Activated CD8-positive, alpha-beta T cell treated with anti-CD3 and anti-CD28 coated beads for 36 hours (primary cell): Measurements from ENCODE around the gene ZDHHC1. TPM values are rescaled to one million over a fixed set of nuclear protein-coding genes. Genes with fewer than 3 reads are reported as not detected.

Experiments
- ATAC-seq: fragments of 200-7000 bp; cut with Tn5 transposase; one replicate; pipeline ENCODE4 v1.10.0; 2021; ENCODE audit warnings: mild to moderate bottlenecking, moderate library complexity
- CTCF ChIA-PET: fragments of 350-600 bp; sonication (Branson Sonifier 250); formaldehyde crosslinking; loops from one replicate; lab custom pipeline; 2021; ENCODE audit warnings: antibody characterized with exemption; lab: Charles Lee
- POLR2A ChIA-PET: fragments of 350-600 bp; sonication (Branson Sonifier 250); formaldehyde crosslinking; loops from one replicate; lab custom pipeline; 2021; ENCODE audit warnings: antibody characterized with exemption; lab: Charles Lee
- DNase-seq: peaks from one replicate; pipeline ENCODE4 v3.0.0-alpha.2; 2020
- H3K27ac Mint-ChIP-seq: one replicate; pipeline ENCODE4 v1.8.0; 2021; ENCODE audit warnings: mild to moderate bottlenecking, mixed read lengths
- H3K27me3 Mint-ChIP-seq: one replicate; pipeline ENCODE4 v1.8.0; 2021; ENCODE audit warnings: mixed read lengths
- H3K36me3 Mint-ChIP-seq: one replicate; pipeline ENCODE4 v1.8.0; 2021; ENCODE audit warnings: low read depth, mixed read lengths
- H3K4me1 Mint-ChIP-seq: one replicate; pipeline ENCODE4 v1.8.0; 2021; ENCODE audit warnings: low read depth, mixed read lengths
- H3K4me3 Mint-ChIP-seq: one replicate; pipeline ENCODE4 v1.8.0; 2021; ENCODE audit warnings: mild to moderate bottlenecking, moderate library complexity, mixed read lengths
- H3K9me3 Mint-ChIP-seq: one replicate; pipeline ENCODE4 v1.8.0; 2021; ENCODE audit warnings: mixed read lengths
- intact Hi-C: fragments of 100-400 bp; cut with micrococcal nuclease; formaldehyde crosslinking; loops from one replicate; pipeline ENCODE4 v1.10.0; 2022
- total RNA-seq, 2 experiments: library from RNA; stranded (reverse); gene quantifications; one replicate each; pipeline ENCODE4 v1.2.3, GENCODE V29; 2021
- TF ChIP-seq, protein P1 (sequence below): fragments of 200-600 bp; IDR thresholded peaks from one replicate; pipeline ENCODE4 v1.8.0; 2022; ENCODE audit warnings: antibody characterized with exemption, mild to moderate bottlenecking

The ZDHHC1 gene
- total RNA-seq, 2 experiments from 2014 or later, result 0.54 to 0.60 TPM

- H3K36me3 Mint-ChIP-seq, result no peaks in the 10 kb centered on the region
- intact Hi-C loops, result no loop called here
- ChIA-PET POLR2A (no interaction called here), CTCF (interaction anchor here (0.6 to 2.1 kb wide), 6 partner anchors 9 to 236 kb away, joined by 3 to 10 read pairs (median 4); partner anchors contain the start of genes KCTD19 and LRRC36)
- ATAC-seq (no peak), DNase-seq (no peak)
- no peak overlapping the region for H3K27ac Mint-ChIP-seq
- H3K9me3 Mint-ChIP-seq, result no peaks in the 10 kb centered on the region
- TF ChIP-seq, protein P1, sequence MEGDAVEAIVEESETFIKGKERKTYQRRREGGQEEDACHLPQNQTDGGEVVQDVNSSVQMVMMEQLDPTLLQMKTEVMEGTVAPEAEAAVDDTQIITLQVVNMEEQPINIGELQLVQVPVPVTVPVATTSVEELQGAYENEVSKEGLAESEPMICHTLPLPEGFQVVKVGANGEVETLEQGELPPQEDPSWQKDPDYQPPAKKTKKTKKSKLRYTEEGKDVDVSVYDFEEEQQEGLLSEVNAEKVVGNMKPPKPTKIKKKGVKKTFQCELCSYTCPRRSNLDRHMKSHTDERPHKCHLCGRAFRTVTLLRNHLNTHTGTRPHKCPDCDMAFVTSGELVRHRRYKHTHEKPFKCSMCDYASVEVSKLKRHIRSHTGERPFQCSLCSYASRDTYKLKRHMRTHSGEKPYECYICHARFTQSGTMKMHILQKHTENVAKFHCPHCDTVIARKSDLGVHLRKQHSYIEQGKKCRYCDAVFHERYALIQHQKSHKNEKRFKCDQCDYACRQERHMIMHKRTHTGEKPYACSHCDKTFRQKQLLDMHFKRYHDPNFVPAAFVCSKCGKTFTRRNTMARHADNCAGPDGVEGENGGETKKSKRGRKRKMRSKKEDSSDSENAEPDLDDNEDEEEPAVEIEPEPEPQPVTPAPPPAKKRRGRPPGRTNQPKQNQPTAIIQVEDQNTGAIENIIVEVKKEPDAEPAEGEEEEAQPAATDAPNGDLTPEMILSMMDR, result no peak
- peaks cover 28% of the 10 kb centered on the region for H3K27me3 Mint-ChIP-seq
- H3K4me1 Mint-ChIP-seq, result peaks cover 4% of the 10 kb centered on the region
- H3K4me3 Mint-ChIP-seq, result no peak overlapping the region
Observed at GRCh38 chr16:67391424-67392300, 24.6 kb downstream of the ZDHHC1 start.

DNA sequence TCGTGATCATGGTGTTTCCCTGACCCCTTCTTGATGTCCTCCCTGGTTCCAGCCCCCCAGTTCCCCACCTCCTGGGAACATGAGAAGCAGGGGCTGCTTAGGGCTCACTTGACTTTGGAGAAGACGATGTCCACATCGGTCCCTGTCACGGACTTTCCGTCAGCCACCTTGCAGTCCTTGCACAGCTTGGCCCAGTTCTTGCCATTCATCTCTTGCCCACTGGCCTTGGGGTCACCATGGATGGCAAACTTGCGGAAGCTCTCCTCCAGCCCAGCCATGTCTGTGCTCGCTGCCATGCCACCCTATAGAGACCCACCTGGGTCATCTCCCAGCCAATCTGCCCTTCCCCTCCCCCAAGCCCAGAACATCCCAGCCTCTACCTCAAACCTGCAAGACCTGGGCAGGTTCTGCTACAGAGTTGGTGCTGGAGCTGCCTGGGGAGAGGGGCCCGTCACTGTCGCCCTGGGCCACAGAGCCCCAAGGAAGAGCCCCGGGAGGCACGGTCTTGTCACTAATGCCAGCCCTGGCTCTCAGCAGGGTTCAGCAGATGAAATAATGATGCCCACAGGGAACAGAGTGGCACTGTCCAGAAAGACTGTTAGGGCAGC lies 25.4 kb downstream of the ZDHHC1 start:
- ChIA-PET CTCF (interaction anchor here (1.5 to 2.6 kb wide), 3 partner anchors 8 to 65 kb away, joined by 4 to 13 read pairs (median 4); partner anchors contain the start of genes KCTD19 and LRRC36), POLR2A (interaction anchor here (0.6 kb wide), 1 partner anchor 183 kb away, joined by 3 read pairs; no protein-coding TSS in a partner anchor)
- ATAC-seq, result no peak
- no peaks in the 10 kb centered on the region for H3K36me3 Mint-ChIP-seq
- H3K4me1 Mint-ChIP-seq, result peaks cover 4% of the 10 kb centered on the region
- TF ChIP-seq, protein P1, result no peak
- H3K9me3 Mint-ChIP-seq, result no peaks in the 10 kb centered on the region
- peaks cover 28% of the 10 kb centered on the region for H3K27me3 Mint-ChIP-seq
- H3K27ac Mint-ChIP-seq, result no peak overlapping the region
- intact Hi-C loops, result no loop called here
- DNase-seq, result no peak
- no peak overlapping the region for H3K4me3 Mint-ChIP-seq

DNA sequence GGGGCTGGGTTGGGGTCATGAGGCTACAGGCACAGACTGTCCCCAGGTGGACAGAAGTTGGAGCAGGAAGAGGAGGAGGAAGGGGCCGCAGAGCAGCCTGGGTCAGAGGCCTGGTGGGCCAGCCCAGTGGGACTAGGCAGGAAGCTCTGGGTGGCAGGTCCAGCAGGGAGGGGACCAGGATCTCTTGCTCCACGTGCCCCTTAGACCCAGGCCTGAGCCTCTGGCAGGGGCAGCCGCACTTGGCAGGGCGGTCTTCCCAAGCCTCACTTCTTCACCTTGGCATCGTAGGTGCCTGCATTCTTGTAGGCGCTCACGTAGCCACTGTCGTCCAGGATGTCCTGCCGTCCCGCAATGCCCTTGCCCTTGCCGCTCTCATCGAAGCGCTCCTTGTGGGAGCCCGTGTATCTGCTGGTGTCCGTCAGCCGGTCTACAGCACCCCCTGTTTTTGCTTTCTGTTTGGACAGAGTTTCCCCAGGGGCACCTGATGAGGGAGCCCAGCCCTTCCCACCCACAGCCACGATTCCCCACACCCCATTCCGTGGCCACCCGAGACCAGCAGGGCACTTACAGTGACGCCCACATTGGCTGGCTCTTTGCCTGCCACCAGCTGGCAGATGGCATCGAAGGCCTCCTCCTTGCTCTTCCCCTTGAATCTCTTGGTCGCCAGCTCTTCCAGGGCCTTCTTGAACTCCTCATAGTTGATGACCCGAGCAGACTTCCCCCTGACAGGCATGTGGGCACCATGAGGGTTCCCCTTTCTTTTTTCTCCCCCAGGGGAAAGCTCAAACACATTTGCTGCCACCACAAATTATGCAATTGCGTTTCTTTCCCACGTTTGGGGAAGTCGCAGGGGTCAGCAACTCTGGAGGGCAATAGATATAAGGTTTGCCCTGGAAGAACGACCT lies 26.1 kb downstream of the ZDHHC1 start:
- Mint-ChIP-seq H3K27me3 (peaks cover 20% of the 10 kb centered on the region), H3K4me3 (no peak overlapping the region), H3K36me3 (no peaks in the 10 kb centered on the region), H3K4me1 (peaks cover 11% of the 10 kb centered on the region), H3K9me3 (no peaks in the 10 kb centered on the region), H3K27ac (no peak overlapping the region)
- ChIA-PET POLR2A (interaction anchor here (0.6 kb wide), 1 partner anchor 182 kb away, joined by 3 read pairs; no protein-coding TSS in a partner anchor), CTCF (interaction anchor here (1.0 to 2.6 kb wide), 5 partner anchors 9 to 64 kb away, joined by 3 to 13 read pairs (median 4); partner anchors contain the start of genes KCTD19 and LRRC36)
- ATAC-seq, result no peak
- DNase-seq, result no peak
- TF ChIP-seq, protein P1, result no peak
- intact Hi-C loops, result no loop called here

DNA sequence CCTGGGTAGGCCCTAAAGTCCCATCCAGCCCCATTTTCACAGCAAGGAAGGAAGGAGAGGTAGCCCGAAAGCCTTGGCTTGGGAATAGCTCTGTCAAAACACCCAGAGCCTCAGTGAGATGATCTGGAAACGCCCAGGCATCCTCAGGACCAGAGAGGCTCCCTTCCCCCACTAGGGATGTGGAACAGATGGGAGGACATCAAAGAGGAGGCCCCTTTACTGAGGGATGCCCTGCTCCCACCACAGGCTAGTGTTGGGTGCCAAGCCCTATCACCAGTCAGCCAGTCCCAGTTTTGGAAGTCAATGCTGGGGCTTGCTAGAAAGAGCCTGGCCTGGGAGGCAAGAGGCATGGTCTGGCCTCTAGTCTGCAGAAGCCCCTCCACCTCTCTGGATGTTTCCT lies 27.7 kb downstream of the ZDHHC1 start:
- Mint-ChIP-seq H3K9me3 (no peaks in the 10 kb centered on the region), H3K4me1 (peaks cover 9% of the 10 kb centered on the region), H3K36me3 (no peaks in the 10 kb centered on the region), H3K27me3 (peaks cover 8% of the 10 kb centered on the region), H3K27ac (no peak overlapping the region), H3K4me3 (no peak overlapping the region)
- ATAC-seq (no peak), DNase-seq (no peak)
- TF ChIP-seq, protein P1, result no peak
- intact Hi-C loops, result no loop called here
- ChIA-PET CTCF (interaction anchor here (1.4 to 2.6 kb wide), 2 partner anchors 11 to 128 kb away, joined by 4 to 13 read pairs; no protein-coding TSS in a partner anchor), POLR2A (no interaction called here)
